Activated naive CD4-positive, alpha-beta T cell treated with anti-CD3 and anti-CD28 coated beads for 36 hours (primary cell): ENCODE data around the gene ATG101. TPM values are rescaled to one million over a fixed set of nuclear protein-coding genes. Genes with fewer than 3 reads are reported as not detected.
A peak's percentile ranks its signal among the peaks of the same experiment; 100 is the strongest.

ENCODE experiments used
- CTCF ChIA-PET: fragments of 350-600 bp; sonication (Branson Sonifier 250); formaldehyde crosslinking; loops from one replicate; lab custom pipeline; 2021; ENCODE audit warnings: antibody characterized with exemption; lab: Charles Lee
- DNase-seq: peaks from one replicate; pipeline ENCODE4 v3.0.0-alpha.2; 2020
- H3K27ac Mint-ChIP-seq: one replicate; pipeline ENCODE4 v1.8.0; 2021; ENCODE audit warnings: mild to moderate bottlenecking, mixed read lengths
- H3K27me3 Mint-ChIP-seq: one replicate; pipeline ENCODE4 v1.8.0; 2021; ENCODE audit warnings: low read depth, mixed read lengths
- H3K36me3 Mint-ChIP-seq: one replicate; pipeline ENCODE4 v1.8.0; 2021; ENCODE audit warnings: low read depth, mixed read lengths
- H3K4me1 Mint-ChIP-seq: one replicate; pipeline ENCODE4 v1.8.0; 2021; ENCODE audit warnings: low read depth, mixed read lengths
- H3K4me3 Mint-ChIP-seq: one replicate; pipeline ENCODE4 v1.8.0; 2021; ENCODE audit warnings: mild to moderate bottlenecking, moderate library complexity, mixed read lengths
- H3K9me3 Mint-ChIP-seq: one replicate; pipeline ENCODE4 v1.8.0; 2021; ENCODE audit warnings: mixed read lengths
- intact Hi-C: fragments of 100-400 bp; cut with micrococcal nuclease; formaldehyde crosslinking; loops from one replicate; pipeline ENCODE4 v1.15.1; 2023
- total RNA-seq, 2 experiments: library from RNA; stranded (reverse); gene quantifications; one replicate each; pipeline ENCODE4 v1.2.3, GENCODE V29; 2021

Gene ATG101
- total RNA-seq, 2 experiments from 2014 or later = 21.8 to 22.0 TPM

GRCh38 chr12:52043386-52044212, 26.2 kb upstream of the ATG101 start:
- Mint-ChIP-seq H3K27me3 (no peaks in the 10 kb centered on the region), H3K27ac (no peak overlapping the region), H3K4me3 (no peak overlapping the region), H3K36me3 (peaks cover 2% of the 10 kb centered on the region), H3K4me1 (peaks cover 56% of the 10 kb centered on the region), H3K9me3 (no peaks in the 10 kb centered on the region)
- intact Hi-C loops = no loop called here
- DNase-seq = no peak
- CTCF ChIA-PET = interaction anchor here (12.3 kb wide), 1 partner anchor 18 kb away, joined by 94 read pairs; no protein-coding TSS in a partner anchor

- H3K27me3 Mint-ChIP-seq = no peaks in the 10 kb centered on the region
- H3K27ac Mint-ChIP-seq = no peak overlapping the region
Measured at GRCh38 chr12:52044292-52044983, 25.3 kb upstream of the ATG101 start.

GRCh38 chr12:52045794-52046199, 24.0 kb upstream of the ATG101 start:
- DNase-seq = no peak
- Mint-ChIP-seq H3K4me3 (no peak overlapping the region), H3K36me3 (peaks cover 2% of the 10 kb centered on the region), H3K27ac (no peak overlapping the region), H3K9me3 (no peaks in the 10 kb centered on the region), H3K4me1 (peaks cover 50% of the 10 kb centered on the region), H3K27me3 (no peaks in the 10 kb centered on the region)
- intact Hi-C loops = no loop called here
- CTCF ChIA-PET = interaction anchor here (1.0 to 12.3 kb wide), 2 partner anchors 20 to 37 kb away, joined by 3 to 94 read pairs; no protein-coding TSS in a partner anchor

More at GRCh38 chr12:52044292-52044983, 25.3 kb upstream of the ATG101 start:
- H3K36me3 Mint-ChIP-seq = peaks cover 2% of the 10 kb centered on the region
- CTCF ChIA-PET = interaction anchor here (12.3 kb wide), 1 partner anchor 18 kb away, joined by 94 read pairs; no protein-coding TSS in a partner anchor
- intact Hi-C loops = no loop called here
- H3K9me3 Mint-ChIP-seq = no peaks in the 10 kb centered on the region
- DNase-seq = no peak
- no peak overlapping the region for H3K4me3 Mint-ChIP-seq
- H3K4me1 Mint-ChIP-seq = peaks cover 51% of the 10 kb centered on the region

GRCh38 chr12:52046859-52047258, 22.9 kb upstream of the ATG101 start:
- H3K27me3 Mint-ChIP-seq = no peaks in the 10 kb centered on the region
- CTCF ChIA-PET = interaction anchor here (0.6 to 2.1 kb wide), 4 partner anchors 8 to 23 kb away, joined by 3 to 16 read pairs (median 4); partner anchors contain the start of gene ATG101
- peaks cover 6% of the 10 kb centered on the region for H3K36me3 Mint-ChIP-seq
- intact Hi-C loops = no loop called here
- H3K27ac Mint-ChIP-seq = no peak overlapping the region
- H3K4me3 Mint-ChIP-seq = no peak overlapping the region
- no peak for DNase-seq
- H3K4me1 Mint-ChIP-seq = peaks cover 41% of the 10 kb centered on the region
- no peaks in the 10 kb centered on the region for H3K9me3 Mint-ChIP-seq

GRCh38 chr12:52049286-52049685, 20.5 kb upstream of the ATG101 start:
- Mint-ChIP-seq H3K27me3 (no peaks in the 10 kb centered on the region), H3K36me3 (peaks cover 16% of the 10 kb centered on the region), H3K4me3 (no peak overlapping the region), H3K27ac (peak overlapping the region; percentile 14), H3K9me3 (no peaks in the 10 kb centered on the region), H3K4me1 (peaks cover 44% of the 10 kb centered on the region)
- CTCF ChIA-PET = interaction anchor here (1.6 kb wide), 1 partner anchor 34 kb away, joined by 5 read pairs; no protein-coding TSS in a partner anchor
- intact Hi-C loops = no loop called here
- DNase-seq = no peak

GRCh38 chr12:52049688-52050087, 20.1 kb upstream of the ATG101 start:
- H3K4me3 Mint-ChIP-seq = peak overlapping the region; percentile 98
- DNase-seq = no peak
- CTCF ChIA-PET = interaction anchor here (3.6 kb wide), 1 partner anchor 24 kb away, joined by 47 read pairs; no protein-coding TSS in a partner anchor
- no peaks in the 10 kb centered on the region for H3K27me3 Mint-ChIP-seq
- H3K9me3 Mint-ChIP-seq = no peaks in the 10 kb centered on the region
- peaks cover 16% of the 10 kb centered on the region for H3K36me3 Mint-ChIP-seq
- peak overlapping the region; percentile 14 for H3K27ac Mint-ChIP-seq
- peaks cover 46% of the 10 kb centered on the region for H3K4me1 Mint-ChIP-seq
- intact Hi-C loops = loop anchor here (2.0 kb wide), 2 partner anchors 43 to 57 kb away; partner anchors contain the start of gene TAMALIN

GRCh38 chr12:52050116-52050757, 19.5 kb upstream of the ATG101 start:
- CTCF ChIA-PET = interaction anchor here (0.6 to 3.6 kb wide), 8 partner anchors 11 to 69 kb away, joined by 3 to 47 read pairs (median 6); partner anchors contain the start of gene ATG101
- peaks cover 47% of the 10 kb centered on the region for H3K4me1 Mint-ChIP-seq

GRCh38 chr12:52050758-52051541, 18.8 kb upstream of the ATG101 start, which contains the start of gene NR4A1:
Gene NR4A1 (plus strand): TSS chr12:52051442. CDS start chr12:52054329, 2,887 bp downstream.
- Mint-ChIP-seq H3K4me1 (peaks cover 44% of the 10 kb centered on the region), H3K27ac (peak within 1 kb of the TSS; percentile 84), H3K36me3 (peaks cover 16% of the 10 kb centered on the region), H3K27me3 (no peaks in the 10 kb centered on the region), H3K4me3 (peak within 1 kb of the TSS; percentile 98), H3K9me3 (no peaks in the 10 kb centered on the region)
- CTCF ChIA-PET = interaction anchor here (0.6 to 3.6 kb wide), 9 partner anchors 12 to 829 kb away, joined by 3 to 47 read pairs (median 6); partner anchors contain the start of gene ATG101
- DNase-seq = peak; percentile 99
- intact Hi-C loops = loop anchor here (1.0 to 2.0 kb wide), 7 partner anchors 14 to 80 kb away; partner anchors contain the start of genes ATG101 and TAMALIN

More at GRCh38 chr12:52050116-52050757, 19.5 kb upstream of the ATG101 start:
- Mint-ChIP-seq H3K4me3 (peak overlapping the region; percentile 98), H3K27me3 (no peaks in the 10 kb centered on the region), H3K27ac (peak overlapping the region; percentile 84), H3K36me3 (peaks cover 16% of the 10 kb centered on the region), H3K9me3 (no peaks in the 10 kb centered on the region)
- DNase-seq = no peak
- intact Hi-C loops = loop anchor here (2.0 kb wide), 2 partner anchors 43 to 57 kb away; partner anchors contain the start of gene TAMALIN

GRCh38 chr12:52052468-52053186, 17.2 kb upstream of the ATG101 start:
- CTCF ChIA-PET = interaction anchor here (0.5 to 3.6 kb wide), 4 partner anchors 15 to 27 kb away, joined by 3 to 47 read pairs (median 3); no protein-coding TSS in a partner anchor
- no peaks in the 10 kb centered on the region for H3K27me3 Mint-ChIP-seq
- H3K4me3 Mint-ChIP-seq = peak overlapping the region; percentile 98
- no peaks in the 10 kb centered on the region for H3K9me3 Mint-ChIP-seq
- peak overlapping the region; percentile 84 for H3K27ac Mint-ChIP-seq
- peaks cover 28% of the 10 kb centered on the region for H3K36me3 Mint-ChIP-seq
- peak; percentile 63 for DNase-seq
- H3K4me1 Mint-ChIP-seq = peaks cover 43% of the 10 kb centered on the region
- intact Hi-C loops = no loop called here

GRCh38 chr12:52053536-52054209, 16.1 kb upstream of the ATG101 start:
- H3K4me1 Mint-ChIP-seq = peaks cover 43% of the 10 kb centered on the region
- H3K4me3 Mint-ChIP-seq = peak overlapping the region; percentile 98
- H3K27me3 Mint-ChIP-seq = no peaks in the 10 kb centered on the region
- H3K9me3 Mint-ChIP-seq = no peaks in the 10 kb centered on the region
- CTCF ChIA-PET = interaction anchor here (0.8 to 1.2 kb wide), 2 partner anchors 17 to 28 kb away, joined by 3 read pairs; no protein-coding TSS in a partner anchor
- intact Hi-C loops = no loop called here
- no peak for DNase-seq
- H3K36me3 Mint-ChIP-seq = peaks cover 34% of the 10 kb centered on the region
- peak overlapping the region; percentile 18 for H3K27ac Mint-ChIP-seq
